OCI-LY7 (cell line): ENCODE data around the gene SRC. TPM values are rescaled to one million over a fixed set of nuclear protein-coding genes. Genes with fewer than 3 reads are reported as not detected.

ENCODE experiments used
- BruUV-seq: library from RNA; stranded (reverse); fragments of 400-500 nt; replicated peaks from 2 replicates; lab custom pipeline; 2021; lab: Mats Ljungman, UMichigan
- CTCF ChIA-PET: fragments of 300-600 bp; sonication (Branson Sonifier 250); formaldehyde crosslinking; loops from one replicate; lab custom pipeline; 2022; ENCODE audit warnings: antibody characterized with exemption; ENCODE audit not compliant: unreplicated experiment; lab: Charles Lee
- POLR2A ChIA-PET: fragments of 300-600 bp; sonication (Branson Sonifier 250); formaldehyde crosslinking; loops from one replicate; lab custom pipeline; 2022; ENCODE audit warnings: antibody characterized with exemption; lab: Charles Lee
- DNase-seq: peaks from one replicate; pipeline ENCODE4 v3.0.0-alpha.2; 2015; ENCODE audit warnings: low spot score
- H2AFZ ChIP-seq: fragments of 200-600 bp; sonication (generic), shearing (Covaris generic); 2 replicates; pipeline ENCODE4 v1.6.1; 2014; ENCODE audit warnings: mild to moderate bottlenecking, antibody characterized with exemption, low read length, moderate library complexity
- H3K27ac ChIP-seq: fragments of 200-600 bp; sonication (generic); 2 replicates; pipeline ENCODE4 v1.5.1; 2014; ENCODE audit warnings: mixed run types, low read depth, mild to moderate bottlenecking, moderate library complexity, low read length, inconsistent platforms; ENCODE audit not compliant: poor library complexity, severe bottlenecking
- H3K36me3 ChIP-seq: fragments of 200-600 bp; sonication (generic); 2 replicates; pipeline ENCODE4 v1.6.1; 2014; ENCODE audit warnings: mild to moderate bottlenecking, antibody characterized with exemption, low read length, moderate library complexity, mixed read lengths; ENCODE audit not compliant: insufficient read depth
- H3K4me1 ChIP-seq: fragments of 200-600 bp; sonication (generic); 2 replicates; pipeline ENCODE4 v1.5.1; 2014; ENCODE audit warnings: mild to moderate bottlenecking, low read length; ENCODE audit not compliant: insufficient read depth, poor library complexity, severe bottlenecking
- H3K4me2 ChIP-seq: fragments of 200-600 bp; sonication (generic); 2 replicates; pipeline ENCODE4 v1.6.1; 2014; ENCODE audit warnings: mild to moderate bottlenecking, low read length
- H3K4me3 ChIP-seq: fragments of 200-600 bp; sonication (generic); 2 replicates; pipeline ENCODE4 v1.5.1; 2014; ENCODE audit warnings: mild to moderate bottlenecking, low read depth, low read length; ENCODE audit not compliant: poor library complexity, severe bottlenecking
- H3K79me2 ChIP-seq: fragments of 200-600 bp; sonication (generic); 2 replicates; pipeline ENCODE4 v1.6.1; 2016; ENCODE audit warnings: low read depth, mild to moderate bottlenecking, low read length, moderate library complexity, mixed read lengths; ENCODE audit not compliant: insufficient read depth
- H3K9me2 ChIP-seq: fragments of 200-600 bp; sonication (generic); 2 replicates; pipeline ENCODE4 v1.6.1; 2016; ENCODE audit warnings: mild to moderate bottlenecking, low read length, mixed read lengths; ENCODE audit not compliant: insufficient read depth
- H3K9me3 ChIP-seq: fragments of 200-600 bp; sonication (generic); 2 replicates; pipeline ENCODE4 v1.6.1; 2014; ENCODE audit warnings: mild to moderate bottlenecking, mixed run types, low read length, mixed read lengths
- H4K20me1 ChIP-seq: fragments of 200-600 bp; sonication (generic); 2 replicates; pipeline ENCODE4 v1.6.1; 2014; ENCODE audit warnings: mild to moderate bottlenecking, antibody characterized with exemption, low read length, moderate library complexity, mixed read lengths; ENCODE audit not compliant: insufficient read depth
- EZH2phosphoT487 ChIP-seq: fragments of 200-600 bp; sonication (generic); IDR thresholded peaks from 2 replicates; pipeline ENCODE4 v1.6.1; 2018; ENCODE audit warnings: low read depth, borderline replicate concordance, mild to moderate bottlenecking, mixed run types, antibody characterized with exemption, low read length, moderate library complexity, mixed read lengths
- intact Hi-C: fragments of 100-400 bp; cut with micrococcal nuclease; formaldehyde crosslinking; loops from one replicate; pipeline ENCODE4 v1.10.0; 2022; ENCODE audit not compliant: unreplicated experiment
- total RNA-seq, 2 experiments: library from RNA; depleted of rRNA in 1 of 2; stranded (reverse); fragments of >200 nt in 1 of 2; shearing (Covaris generic) in 1 of 2; gene quantifications; 2 replicates each; pipeline ENCODE4 v1.2.3, GENCODE V29; 2014 to 2022
- TF ChIP-seq, protein P1 (sequence below): fragments of 200-600 bp; sonication (generic); conservative IDR thresholded peaks from 2 replicates; pipeline ENCODE4 v1.5.1; 2014; ENCODE audit warnings: mild to moderate bottlenecking, antibody characterized with exemption, low read length, moderate library complexity, mixed read lengths

The SRC gene
- total RNA-seq, 2 experiments from 2014 or later, result 0.72 to 3.7 TPM

DNA sequence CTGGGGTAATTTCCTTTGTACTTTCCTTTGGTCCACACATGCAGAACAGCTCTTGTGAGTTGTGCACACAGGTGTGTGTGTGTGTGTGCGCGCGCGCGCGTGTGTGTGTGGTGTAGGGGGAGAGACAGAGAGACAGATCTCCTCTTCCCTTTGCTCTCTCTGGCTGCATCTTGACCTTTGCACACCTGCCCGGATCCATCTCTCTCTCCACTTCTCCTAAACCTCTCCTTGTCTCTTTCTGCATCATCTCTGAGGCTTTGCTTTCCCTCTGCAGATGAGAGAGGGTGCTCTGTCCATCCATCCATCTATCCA, 67.0 kb downstream of the SRC start:
- Histone ChIP-seq H3K4me1 (peaks cover 22% of the 10 kb centered on the region), H3K27ac (no peak overlapping the region), H3K79me2 (no peaks in the 10 kb centered on the region), H3K4me2 (no peak overlapping the region), H3K9me2 (no peaks in the 10 kb centered on the region), H3K9me3 (no peaks in the 10 kb centered on the region), H4K20me1 (no peaks in the 10 kb centered on the region), H2AFZ (no peak overlapping the region), H3K4me3 (no peak overlapping the region), H3K36me3 (no peaks in the 10 kb centered on the region)
- POLR2A ChIA-PET, result no interaction called here
- intact Hi-C loops, result no loop called here
- CTCF ChIA-PET, result no interaction called here
- BruUV-seq, result no TSS peak
- TF ChIP-seq, protein P1, sequence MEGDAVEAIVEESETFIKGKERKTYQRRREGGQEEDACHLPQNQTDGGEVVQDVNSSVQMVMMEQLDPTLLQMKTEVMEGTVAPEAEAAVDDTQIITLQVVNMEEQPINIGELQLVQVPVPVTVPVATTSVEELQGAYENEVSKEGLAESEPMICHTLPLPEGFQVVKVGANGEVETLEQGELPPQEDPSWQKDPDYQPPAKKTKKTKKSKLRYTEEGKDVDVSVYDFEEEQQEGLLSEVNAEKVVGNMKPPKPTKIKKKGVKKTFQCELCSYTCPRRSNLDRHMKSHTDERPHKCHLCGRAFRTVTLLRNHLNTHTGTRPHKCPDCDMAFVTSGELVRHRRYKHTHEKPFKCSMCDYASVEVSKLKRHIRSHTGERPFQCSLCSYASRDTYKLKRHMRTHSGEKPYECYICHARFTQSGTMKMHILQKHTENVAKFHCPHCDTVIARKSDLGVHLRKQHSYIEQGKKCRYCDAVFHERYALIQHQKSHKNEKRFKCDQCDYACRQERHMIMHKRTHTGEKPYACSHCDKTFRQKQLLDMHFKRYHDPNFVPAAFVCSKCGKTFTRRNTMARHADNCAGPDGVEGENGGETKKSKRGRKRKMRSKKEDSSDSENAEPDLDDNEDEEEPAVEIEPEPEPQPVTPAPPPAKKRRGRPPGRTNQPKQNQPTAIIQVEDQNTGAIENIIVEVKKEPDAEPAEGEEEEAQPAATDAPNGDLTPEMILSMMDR, result no peak
- no peak for TF ChIP-seq EZH2phosphoT487
- DNase-seq, result peak; percentile 8

DNA sequence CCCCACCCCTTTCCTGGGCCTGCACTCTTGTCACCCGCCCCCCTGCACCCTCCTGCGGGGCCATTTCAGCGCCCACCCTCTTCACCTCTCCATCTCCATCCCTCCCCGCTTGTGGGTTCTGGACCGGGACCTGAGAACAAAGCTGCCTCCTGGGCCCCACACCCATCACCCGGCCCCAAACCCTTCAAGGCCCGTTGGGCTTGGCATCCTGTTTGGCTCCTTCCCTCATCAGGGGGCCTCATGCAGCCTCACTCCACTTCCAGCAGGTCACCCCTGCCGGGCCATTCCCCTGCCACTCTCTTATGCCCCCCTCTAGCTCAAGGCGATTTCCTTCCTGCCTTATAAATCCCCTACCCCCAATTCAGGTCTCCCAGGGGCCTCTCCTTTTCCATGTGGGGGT, 67.4 kb downstream of the SRC start:
- Histone ChIP-seq H2AFZ (no peak overlapping the region), H3K4me2 (no peak overlapping the region), H3K9me2 (no peaks in the 10 kb centered on the region), H3K4me1 (peaks cover 22% of the 10 kb centered on the region), H4K20me1 (no peaks in the 10 kb centered on the region), H3K79me2 (no peaks in the 10 kb centered on the region), H3K36me3 (no peaks in the 10 kb centered on the region), H3K9me3 (no peaks in the 10 kb centered on the region), H3K4me3 (no peak overlapping the region), H3K27ac (no peak overlapping the region)
- TF ChIP-seq, protein P1, result no peak
- TF ChIP-seq EZH2phosphoT487, result no peak
- DNase-seq, result no peak
- ChIA-PET CTCF (no interaction called here), POLR2A (no interaction called here)
- no TSS peak for BruUV-seq
- intact Hi-C loops, result no loop called here

DNA sequence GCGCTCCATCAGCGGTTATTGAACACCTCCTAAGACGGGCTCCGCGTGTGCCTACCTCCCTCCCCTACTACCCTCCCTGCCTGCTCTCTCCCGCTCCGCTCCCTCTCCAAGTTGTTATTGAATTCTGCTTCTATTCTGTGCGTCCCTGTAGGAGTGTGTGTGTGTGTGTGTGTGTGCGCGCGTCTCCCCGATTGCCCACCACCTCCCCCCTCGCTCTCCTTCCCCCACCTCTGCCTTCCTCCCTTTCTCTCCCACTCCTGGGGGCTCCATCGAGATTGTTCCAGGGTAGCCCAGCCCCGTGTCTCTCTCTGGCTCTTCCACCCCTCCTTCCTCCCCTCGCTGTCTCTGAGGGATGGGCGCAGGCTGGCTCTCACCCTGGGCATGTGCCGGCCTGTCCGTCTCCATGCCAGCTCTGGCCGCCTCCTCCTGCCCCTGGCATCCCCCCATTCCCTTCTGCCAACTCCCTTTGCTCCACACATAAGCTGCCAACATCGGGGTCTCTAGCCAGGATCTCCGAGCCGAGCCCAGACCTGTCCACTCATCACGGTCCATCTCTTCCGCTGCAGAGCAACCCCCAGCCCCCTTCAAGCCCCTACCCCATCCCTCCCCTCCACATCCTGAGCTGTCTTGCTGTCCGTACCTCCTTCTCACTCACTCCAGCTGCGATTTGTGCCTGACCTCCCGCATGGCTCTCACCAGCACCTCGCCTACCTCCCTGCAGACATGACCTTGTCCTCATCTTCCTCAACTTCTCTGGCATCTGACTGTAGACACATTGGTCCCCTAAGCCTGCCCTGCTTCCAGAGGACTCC, 68.5 kb downstream of the SRC start:
- ChIA-PET CTCF (no interaction called here), POLR2A (no interaction called here)
- Histone ChIP-seq H3K9me2 (no peaks in the 10 kb centered on the region), H3K4me1 (peaks cover 14% of the 10 kb centered on the region), H3K4me2 (no peak overlapping the region), H3K79me2 (no peaks in the 10 kb centered on the region), H2AFZ (no peak overlapping the region), H3K36me3 (no peaks in the 10 kb centered on the region), H3K4me3 (no peak overlapping the region), H3K27ac (no peak overlapping the region), H3K9me3 (no peaks in the 10 kb centered on the region), H4K20me1 (no peaks in the 10 kb centered on the region)
- TF ChIP-seq EZH2phosphoT487, result no peak
- TF ChIP-seq, protein P1, result no peak
- no TSS peak for BruUV-seq
- intact Hi-C loops, result no loop called here
- DNase-seq, result no peak
